ENCODE data around the gene CACYBP. TPM values are rescaled to one million over a fixed set of nuclear protein-coding genes. Genes with fewer than 3 reads are reported as not detected.

The CACYBP gene
- total RNA-seq, 1 experiment from 2014 or later: 137 TPM

DNA sequence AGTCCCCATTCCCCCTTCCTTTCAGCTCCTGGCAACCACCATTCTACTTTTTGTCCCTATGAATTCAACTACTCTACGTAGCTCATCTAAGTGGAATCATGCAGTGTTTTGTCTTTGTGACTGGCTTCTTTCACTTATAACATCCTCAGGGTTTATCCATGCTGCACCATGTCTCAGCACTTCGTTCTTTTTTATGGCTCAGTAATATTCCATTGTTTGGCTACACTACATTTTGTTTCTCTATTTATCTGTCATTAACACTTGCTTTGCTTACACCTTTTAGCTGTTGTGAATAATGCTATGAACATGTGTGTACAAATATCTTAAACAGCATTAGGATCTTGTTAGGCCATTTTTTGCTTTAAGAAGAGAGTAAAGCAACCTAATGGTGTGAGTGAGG, 25.0 kb downstream of the CACYBP start:
- Histone ChIP-seq H3K4me3 (ENCODE audit: low read depth in 2 of 2, low read length in 2 of 2) (no peak overlapping the region), H3K27me3 (ENCODE audit: control insufficient read depth, insufficient read depth, low read length) (no peaks in the 10 kb centered on the region), H3K36me3 (ENCODE audit: control insufficient read depth, insufficient read depth, low read length) (peaks cover 5% of the 10 kb centered on the region; the same call in 1 of the 2 replicates), H3K9me3 (ENCODE audit: control insufficient read depth, insufficient read depth, low read depth, low read length) (no peaks in the 10 kb centered on the region), H3K4me1 (ENCODE audit: control insufficient read depth, insufficient read depth, low read length) (peaks cover 6% of the 10 kb centered on the region; the same call in 1 of the 2 replicates), H3K27ac (ENCODE audit: low read length) (no peak overlapping the region)
- BruUV-seq (replicated peaks): no TSS peak
- ATAC-seq (no peak), DNase-seq (ENCODE audit: low read depth, low spot score) (no peak)
- TF ChIP-seq, protein P1, sequence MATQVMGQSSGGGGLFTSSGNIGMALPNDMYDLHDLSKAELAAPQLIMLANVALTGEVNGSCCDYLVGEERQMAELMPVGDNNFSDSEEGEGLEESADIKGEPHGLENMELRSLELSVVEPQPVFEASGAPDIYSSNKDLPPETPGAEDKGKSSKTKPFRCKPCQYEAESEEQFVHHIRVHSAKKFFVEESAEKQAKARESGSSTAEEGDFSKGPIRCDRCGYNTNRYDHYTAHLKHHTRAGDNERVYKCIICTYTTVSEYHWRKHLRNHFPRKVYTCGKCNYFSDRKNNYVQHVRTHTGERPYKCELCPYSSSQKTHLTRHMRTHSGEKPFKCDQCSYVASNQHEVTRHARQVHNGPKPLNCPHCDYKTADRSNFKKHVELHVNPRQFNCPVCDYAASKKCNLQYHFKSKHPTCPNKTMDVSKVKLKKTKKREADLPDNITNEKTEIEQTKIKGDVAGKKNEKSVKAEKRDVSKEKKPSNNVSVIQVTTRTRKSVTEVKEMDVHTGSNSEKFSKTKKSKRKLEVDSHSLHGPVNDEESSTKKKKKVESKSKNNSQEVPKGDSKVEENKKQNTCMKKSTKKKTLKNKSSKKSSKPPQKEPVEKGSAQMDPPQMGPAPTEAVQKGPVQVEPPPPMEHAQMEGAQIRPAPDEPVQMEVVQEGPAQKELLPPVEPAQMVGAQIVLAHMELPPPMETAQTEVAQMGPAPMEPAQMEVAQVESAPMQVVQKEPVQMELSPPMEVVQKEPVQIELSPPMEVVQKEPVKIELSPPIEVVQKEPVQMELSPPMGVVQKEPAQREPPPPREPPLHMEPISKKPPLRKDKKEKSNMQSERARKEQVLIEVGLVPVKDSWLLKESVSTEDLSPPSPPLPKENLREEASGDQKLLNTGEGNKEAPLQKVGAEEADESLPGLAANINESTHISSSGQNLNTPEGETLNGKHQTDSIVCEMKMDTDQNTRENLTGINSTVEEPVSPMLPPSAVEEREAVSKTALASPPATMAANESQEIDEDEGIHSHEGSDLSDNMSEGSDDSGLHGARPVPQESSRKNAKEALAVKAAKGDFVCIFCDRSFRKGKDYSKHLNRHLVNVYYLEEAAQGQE (IDR thresholded peaks at IDR 0.05; ENCODE audit: insufficient read depth in 1 of 2, low read depth in 2 of 2, low read length in 1 of 2): no peak
- TF ChIP-seq POLR2AphosphoS5 (IDR thresholded peaks at IDR 0.05; ENCODE audit: low read depth, low read length) (no peak), SIN3A (IDR thresholded peaks at IDR 0.05; ENCODE audit: borderline replicate concordance, insufficient read depth, low read depth, low read length) (no peak), TCF7L2 (IDR thresholded peaks at IDR 0.05; ENCODE audit: low read depth, low read length) (no peak)
- TF ChIP-seq, protein P2, sequence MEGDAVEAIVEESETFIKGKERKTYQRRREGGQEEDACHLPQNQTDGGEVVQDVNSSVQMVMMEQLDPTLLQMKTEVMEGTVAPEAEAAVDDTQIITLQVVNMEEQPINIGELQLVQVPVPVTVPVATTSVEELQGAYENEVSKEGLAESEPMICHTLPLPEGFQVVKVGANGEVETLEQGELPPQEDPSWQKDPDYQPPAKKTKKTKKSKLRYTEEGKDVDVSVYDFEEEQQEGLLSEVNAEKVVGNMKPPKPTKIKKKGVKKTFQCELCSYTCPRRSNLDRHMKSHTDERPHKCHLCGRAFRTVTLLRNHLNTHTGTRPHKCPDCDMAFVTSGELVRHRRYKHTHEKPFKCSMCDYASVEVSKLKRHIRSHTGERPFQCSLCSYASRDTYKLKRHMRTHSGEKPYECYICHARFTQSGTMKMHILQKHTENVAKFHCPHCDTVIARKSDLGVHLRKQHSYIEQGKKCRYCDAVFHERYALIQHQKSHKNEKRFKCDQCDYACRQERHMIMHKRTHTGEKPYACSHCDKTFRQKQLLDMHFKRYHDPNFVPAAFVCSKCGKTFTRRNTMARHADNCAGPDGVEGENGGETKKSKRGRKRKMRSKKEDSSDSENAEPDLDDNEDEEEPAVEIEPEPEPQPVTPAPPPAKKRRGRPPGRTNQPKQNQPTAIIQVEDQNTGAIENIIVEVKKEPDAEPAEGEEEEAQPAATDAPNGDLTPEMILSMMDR (IDR thresholded peaks at IDR 0.05): no peak
- in situ Hi-C loops (cut with HindIII; ENCODE audit: low pct_unique_long_range_greater_than_20kb, low sequenced_read_pairs): no loop called here
- ChIA-PET POLR2A (no interaction called here), CTCF (no interaction called here)
- intact Hi-C loops (cut with micrococcal nuclease; ENCODE audit: unreplicated experiment): no loop called here

DNA sequence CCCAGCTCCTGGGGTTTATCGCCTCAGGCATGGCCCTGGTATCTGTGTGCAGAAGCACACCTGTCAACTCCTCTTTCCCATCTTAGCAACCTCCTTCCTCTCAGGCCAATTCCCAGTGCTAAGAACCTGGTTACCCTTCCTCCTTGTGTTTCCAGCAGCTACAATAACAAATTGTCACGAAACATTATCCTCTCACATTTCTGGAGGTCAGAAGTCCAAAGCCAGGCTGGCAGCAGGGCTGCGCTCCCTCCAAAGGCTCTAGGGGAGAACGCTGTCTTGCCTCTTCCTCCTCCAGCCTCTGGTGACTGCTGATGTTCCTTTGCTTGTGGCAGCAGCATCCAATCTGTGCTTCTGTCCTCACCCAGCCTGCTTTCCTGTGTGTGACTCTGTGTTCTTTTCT, 34.2 kb downstream of the CACYBP start:
- in situ Hi-C loops (cut with HindIII; ENCODE audit: low pct_unique_long_range_greater_than_20kb, low sequenced_read_pairs): no loop called here
- no TSS peak for BruUV-seq (replicated peaks)
- H3K4me1 ChIP-seq (ENCODE audit: control insufficient read depth, insufficient read depth, low read length): 0 out of 2 replicates have a peak, but pooled peaks cover 3% of the 10 kb centered on the region

More for the DNA sequence above, 34.2 kb downstream of the CACYBP start:
- DNase-seq (ENCODE audit: low read depth, low spot score) (no peak), ATAC-seq (no peak)
- POLR2A ChIA-PET: no interaction called here
- Histone ChIP-seq H3K4me3 (ENCODE audit: low read depth in 2 of 2, low read length in 2 of 2) (no peak overlapping the region), H3K27me3 (ENCODE audit: control insufficient read depth, insufficient read depth, low read length) (peaks cover 6% of the 10 kb centered on the region; the same call in 1 of the 2 replicates), H3K9me3 (ENCODE audit: control insufficient read depth, insufficient read depth, low read depth, low read length) (no peaks in the 10 kb centered on the region), H3K27ac (ENCODE audit: low read length) (no peak overlapping the region), H3K36me3 (ENCODE audit: control insufficient read depth, insufficient read depth, low read length) (no peaks in the 10 kb centered on the region)
- no peak for TF ChIP-seq SIN3A (IDR thresholded peaks at IDR 0.05; ENCODE audit: borderline replicate concordance, insufficient read depth, low read depth, low read length)
- TF ChIP-seq, protein P2 (IDR thresholded peaks at IDR 0.05): no peak
- no peak for TF ChIP-seq TCF7L2 (IDR thresholded peaks at IDR 0.05; ENCODE audit: low read depth, low read length)
- TF ChIP-seq, protein P1 (IDR thresholded peaks at IDR 0.05; ENCODE audit: insufficient read depth in 1 of 2, low read depth in 2 of 2, low read length in 1 of 2): no peak
- CTCF ChIA-PET: interaction anchor here (0.8 kb wide), 1 partner anchor 91 kb away, joined by 5 read pairs; no protein-coding TSS in a partner anchor
- intact Hi-C loops (cut with micrococcal nuclease; ENCODE audit: unreplicated experiment): no loop called here

All from Panc1 (cell line).